ENCODE measurements around the gene OR2D2. TPM values are rescaled to one million over a fixed set of nuclear protein-coding genes. Genes with fewer than 3 reads are reported as not detected.

Gene OR2D2
- total and polyA plus RNA-seq, 2 of the 4 experiments (the other 2 are of a cell fraction) = 0.07 to 0.36 TPM

GRCh38 chr11:6841694-6842093 lies 50.6 kb downstream of the OR2D2 start:
- dilution Hi-C loops (cut with HindIII; ENCODE audit: low sequenced_read_pairs, unreplicated experiment) = no loop called here
- TF ChIP-seq SMC3 (IDR thresholded peaks at IDR 0.05; ENCODE audit: low read depth, low read length) (no peak), CHD1 (IDR thresholded peaks at IDR 0.05; ENCODE audit: low read depth, low read length) (no peak), ELK1 (IDR thresholded peaks at IDR 0.05; ENCODE audit: borderline replicate concordance, low read depth, low read length) (no peak), FOS (IDR thresholded peaks at IDR 0.05; ENCODE audit: low read depth, low read length) (no peak), BHLHE40 (IDR thresholded peaks at IDR 0.05; ENCODE audit: low read depth, low read length) (no peak), MAZ (IDR thresholded peaks at IDR 0.05; ENCODE audit: borderline replicate concordance, low read depth, low read length) (no peak), MAFK (IDR thresholded peaks at IDR 0.05; ENCODE audit: low read depth, low read length) (no peak), POLR2A (IDR thresholded peaks at IDR 0.05; ENCODE audit: low read depth, low read length) (no peak), CEBPB (IDR thresholded peaks at IDR 0.05; ENCODE audit: low read depth, low read length) (no peak), NFE2L2 (IDR thresholded peaks at IDR 0.05; ENCODE audit: low read depth, low read length) (no peak), CTCF (conservative IDR thresholded peaks at IDR 0.05; ENCODE audit: low read depth, low read length) (no peak), MXI1 (IDR thresholded peaks at IDR 0.05; ENCODE audit: borderline replicate concordance, low read depth, low read length) (no peak), RAD21 (IDR thresholded peaks at IDR 0.05; ENCODE audit: low read length) (no peak)
- in situ Hi-C loops (cut with MboI; ENCODE audit: low sequenced_read_pairs) = no loop called here
- Histone ChIP-seq H4K91ac (ENCODE audit: insufficient read depth, low read depth, low read length) (no peak overlapping the region), H3K27me3 (ENCODE audit: control insufficient read depth, insufficient read depth, low read length) (no peaks in the 10 kb centered on the region), H3K4ac (ENCODE audit: low read depth, low read length) (no peak overlapping the region), H3K23ac (ENCODE audit: low read depth, low read length) (no peak overlapping the region), H4K20me1 (ENCODE audit: insufficient read depth, low read length) (no peaks in the 10 kb centered on the region), H2AK5ac (ENCODE audit: low read depth, low read length) (no peak overlapping the region), H2BK5ac (ENCODE audit: low read depth, low read length, poor library complexity, severe bottlenecking) (no peak overlapping the region), H3K4me3 (ENCODE audit: insufficient read depth, low read depth, low read length) (no peak overlapping the region), H3K79me1 (ENCODE audit: low read depth in 1 of 2, low read length in 2 of 2) (no peaks in the 10 kb centered on the region), H3K36me3 (ENCODE audit: control insufficient read depth, insufficient read depth, low read length) (no peaks in the 10 kb centered on the region), H2BK120ac (ENCODE audit: low read depth, low read length) (no peak overlapping the region), H3K27ac (ENCODE audit: insufficient read depth, low read length) (no peak overlapping the region), H3K9me3 (ENCODE audit: control insufficient read depth, insufficient read depth, low read length) (no peaks in the 10 kb centered on the region), H3K18ac (ENCODE audit: low read depth, low read length) (no peak overlapping the region), H3K4me1 (ENCODE audit: control insufficient read depth, insufficient read depth, low read length) (no peaks in the 10 kb centered on the region), H2AFZ (replicated peaks; ENCODE audit: low read length, poor library complexity) (no peak overlapping the region), H4K5ac (ENCODE audit: low read depth, low read length) (no peak overlapping the region), H2AK9ac (replicated peaks; ENCODE audit: low read depth, low read length, poor library complexity) (no peak overlapping the region), H3K14ac (replicated peaks; ENCODE audit: low read depth, low read length) (no peak overlapping the region), H3K9me1 (ENCODE audit: insufficient read depth, low read length) (no peaks in the 10 kb centered on the region), H3K4me2 (ENCODE audit: low read depth, low read length) (no peak overlapping the region), H2BK20ac (ENCODE audit: low read depth, low read length) (no peak overlapping the region), H2BK15ac (ENCODE audit: low read depth, low read length) (no peak overlapping the region), H4K8ac (ENCODE audit: low read depth in 2 of 2, low read length in 2 of 2) (no peak overlapping the region), H3K9ac (ENCODE audit: low read depth, low read length) (no peak overlapping the region), H3K56ac (ENCODE audit: extremely low read depth, insufficient read depth, low read length) (no peak overlapping the region)
- CTCF ChIA-PET = no interaction called here
- POLR2A ChIA-PET (ENCODE audit: unreplicated experiment) = no interaction called here
- DNase-seq (no peak), ATAC-seq (ENCODE audit: low read depth) (no peak)
- intact Hi-C loops (cut with micrococcal nuclease) = no loop called here
- BruUV-seq (replicated peaks) = no TSS peak

Data from IMR-90 (cell line).